IMR-90 (cell line): ENCODE data around the gene TGM4.
A peak's percentile ranks its signal among the peaks of the same experiment; 100 is the strongest.

ENCODE experiments used
- MXI1 ChIP-seq: IDR thresholded peaks from 2 replicates; pipeline ENCODE4 v1.6.1; 2012; ENCODE audit warnings: low read depth, mild to moderate bottlenecking, low read length, moderate library complexity, borderline replicate concordance
- POLR2A ChIP-seq: IDR thresholded peaks from 2 replicates; pipeline ENCODE4 v1.6.1; 2012; ENCODE audit warnings: mild to moderate bottlenecking, low read depth, low read length
- RAD21 ChIP-seq: IDR thresholded peaks from 2 replicates; pipeline ENCODE4 v1.6.1; 2012; ENCODE audit warnings: low read length, improper control_type of control experiment
- SMC3 ChIP-seq: fragments of 150-350 bp; IDR thresholded peaks from 2 replicates; pipeline ENCODE4 v1.6.1; 2016; ENCODE audit warnings: low read depth, mild to moderate bottlenecking, antibody characterized with exemption, low read length, moderate library complexity
- TF ChIP-seq, protein P1 (sequence below): conservative IDR thresholded peaks from 2 replicates; pipeline ENCODE4 v1.5.1; 2012; ENCODE audit warnings: mild to moderate bottlenecking, low read depth, low read length, improper control_type of control experiment
- TF ChIP-seq, protein P2 (sequence below): fragments of 150-350 bp; IDR thresholded peaks from 2 replicates; pipeline ENCODE4 v1.6.1; 2017; ENCODE audit warnings: mild to moderate bottlenecking, antibody characterized with exemption, low read length, low read depth
- TF ChIP-seq, protein P3 (sequence below): fragments of 150-350 bp; IDR thresholded peaks from 2 replicates; pipeline ENCODE4 v1.6.1; 2016; ENCODE audit warnings: low read depth, mild to moderate bottlenecking, low read length, moderate library complexity, borderline replicate concordance

DNA sequence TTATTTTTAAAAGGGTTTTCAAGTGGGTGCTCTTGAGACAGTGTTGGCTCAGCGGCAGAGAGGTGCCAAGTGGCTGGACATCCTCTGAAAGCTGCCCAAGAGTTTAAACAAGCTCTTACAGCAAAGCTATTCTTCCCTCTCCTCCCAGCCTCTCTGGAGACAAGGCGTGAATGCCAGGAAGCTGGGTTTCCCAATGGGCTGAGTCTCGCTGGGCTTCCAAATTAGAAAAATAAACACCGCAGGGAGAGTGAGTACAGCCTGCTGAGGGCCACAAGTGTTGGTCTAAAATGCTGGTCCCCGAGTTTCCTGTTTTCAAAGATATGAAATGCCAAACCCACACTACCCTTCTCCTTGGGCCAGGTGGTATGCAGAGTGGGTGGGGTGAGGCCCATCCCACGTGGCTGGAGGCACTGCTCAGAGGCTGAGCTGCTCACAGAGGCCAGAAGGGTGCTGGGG is 65.2 kb downstream of the TGM4 start:
- TF ChIP-seq, protein P1, sequence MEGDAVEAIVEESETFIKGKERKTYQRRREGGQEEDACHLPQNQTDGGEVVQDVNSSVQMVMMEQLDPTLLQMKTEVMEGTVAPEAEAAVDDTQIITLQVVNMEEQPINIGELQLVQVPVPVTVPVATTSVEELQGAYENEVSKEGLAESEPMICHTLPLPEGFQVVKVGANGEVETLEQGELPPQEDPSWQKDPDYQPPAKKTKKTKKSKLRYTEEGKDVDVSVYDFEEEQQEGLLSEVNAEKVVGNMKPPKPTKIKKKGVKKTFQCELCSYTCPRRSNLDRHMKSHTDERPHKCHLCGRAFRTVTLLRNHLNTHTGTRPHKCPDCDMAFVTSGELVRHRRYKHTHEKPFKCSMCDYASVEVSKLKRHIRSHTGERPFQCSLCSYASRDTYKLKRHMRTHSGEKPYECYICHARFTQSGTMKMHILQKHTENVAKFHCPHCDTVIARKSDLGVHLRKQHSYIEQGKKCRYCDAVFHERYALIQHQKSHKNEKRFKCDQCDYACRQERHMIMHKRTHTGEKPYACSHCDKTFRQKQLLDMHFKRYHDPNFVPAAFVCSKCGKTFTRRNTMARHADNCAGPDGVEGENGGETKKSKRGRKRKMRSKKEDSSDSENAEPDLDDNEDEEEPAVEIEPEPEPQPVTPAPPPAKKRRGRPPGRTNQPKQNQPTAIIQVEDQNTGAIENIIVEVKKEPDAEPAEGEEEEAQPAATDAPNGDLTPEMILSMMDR: no peak
- TF ChIP-seq, protein P2, sequence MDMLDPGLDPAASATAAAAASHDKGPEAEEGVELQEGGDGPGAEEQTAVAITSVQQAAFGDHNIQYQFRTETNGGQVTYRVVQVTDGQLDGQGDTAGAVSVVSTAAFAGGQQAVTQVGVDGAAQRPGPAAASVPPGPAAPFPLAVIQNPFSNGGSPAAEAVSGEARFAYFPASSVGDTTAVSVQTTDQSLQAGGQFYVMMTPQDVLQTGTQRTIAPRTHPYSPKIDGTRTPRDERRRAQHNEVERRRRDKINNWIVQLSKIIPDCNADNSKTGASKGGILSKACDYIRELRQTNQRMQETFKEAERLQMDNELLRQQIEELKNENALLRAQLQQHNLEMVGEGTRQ: no peak
- TF ChIP-seq, protein P3, sequence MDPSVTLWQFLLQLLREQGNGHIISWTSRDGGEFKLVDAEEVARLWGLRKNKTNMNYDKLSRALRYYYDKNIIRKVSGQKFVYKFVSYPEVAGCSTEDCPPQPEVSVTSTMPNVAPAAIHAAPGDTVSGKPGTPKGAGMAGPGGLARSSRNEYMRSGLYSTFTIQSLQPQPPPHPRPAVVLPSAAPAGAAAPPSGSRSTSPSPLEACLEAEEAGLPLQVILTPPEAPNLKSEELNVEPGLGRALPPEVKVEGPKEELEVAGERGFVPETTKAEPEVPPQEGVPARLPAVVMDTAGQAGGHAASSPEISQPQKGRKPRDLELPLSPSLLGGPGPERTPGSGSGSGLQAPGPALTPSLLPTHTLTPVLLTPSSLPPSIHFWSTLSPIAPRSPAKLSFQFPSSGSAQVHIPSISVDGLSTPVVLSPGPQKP: no peak
- TF ChIP-seq POLR2A: no peak
- TF ChIP-seq RAD21: no peak
- TF ChIP-seq MXI1: 0 out of 2 replicates have a peak, but pooled peaks have one; percentile 27
- TF ChIP-seq SMC3: no peak
